Keratinocyte (primary cell): ENCODE measurements around the gene CEPT1.

ENCODE experiments used
- CTCF ChIP-seq, 3 experiments: IDR thresholded peaks in 1 of 3; conservative IDR thresholded peaks in 1 of 3; optimal IDR thresholded peaks in 1 of 3; 2 replicates in 2 of 3; 3 replicates in 1 of 3; pipeline versions ENCODE3 to v1.5.1; 2011; ENCODE audit warnings: low read length in 3 of 3, mild to moderate bottlenecking in 3 of 3, moderate library complexity in 2 of 3, control low read depth in 1 of 3, inconsistent platforms in 1 of 3; ENCODE audit not compliant: insufficient read depth in 2 of 3; ENCODE audit errors: extremely low read depth in 1 of 3
- EZH2 ChIP-seq: IDR thresholded peaks from one replicate; pipeline ENCODE4 v1.6.1; 2012; ENCODE audit warnings: inconsistent platforms, mild to moderate bottlenecking, low read length, moderate library complexity

DNA sequence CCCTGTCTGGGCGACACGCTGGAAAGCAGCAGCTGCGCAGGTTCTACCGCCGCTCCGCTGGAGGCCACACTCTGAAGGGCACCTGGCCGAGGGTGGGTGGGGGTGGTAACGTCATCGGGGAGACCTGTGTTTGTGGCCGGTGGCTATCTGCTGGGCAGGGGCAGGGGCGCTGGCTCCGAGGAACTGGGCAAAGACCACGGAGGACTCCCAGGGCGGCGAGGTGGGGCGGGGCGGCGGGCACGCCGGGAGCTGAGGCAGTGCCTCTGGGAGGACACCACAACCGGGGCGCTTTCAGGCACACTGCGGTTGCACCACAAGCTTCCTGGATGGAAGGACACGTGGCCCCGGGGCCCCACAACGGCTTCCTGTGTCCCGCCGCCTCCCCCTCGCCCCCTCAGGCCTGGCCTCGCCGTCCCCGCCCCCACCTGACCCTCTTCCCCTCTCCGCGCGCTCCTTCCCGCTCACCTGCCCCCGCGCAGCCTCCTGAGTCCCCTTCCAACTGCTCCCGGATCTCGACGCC is 63.7 kb downstream of the CEPT1 start:
- peak in 1 of 3 experiments; percentile 3 for TF ChIP-seq CTCF (optimal IDR thresholded peaks at IDR 0.05 in 1 of 3, IDR thresholded peaks at IDR 0.05 in 1 of 3, conservative IDR thresholded peaks at IDR 0.05 in 1 of 3; ENCODE audit: extremely low read depth in 1 of 3, insufficient read depth in 2 of 3, low read length in 3 of 3)
- no peak for TF ChIP-seq EZH2
